CD4-positive, alpha-beta T cell treated with Interferon alpha-2 for 1 hour (primary cell): ENCODE measurements around the gene PPP3CB.
"Not testable (repeated sequence)": the region's sequence is repeated elsewhere in the genome, so short reads cannot be mapped to it uniquely, and the experiment has no call there.

Source experiments
- DNase-seq, 2 donors: peaks; one replicate each; pipeline ENCODE4 v3.0.0-alpha.2; 2020 to 2022

PPP3CB gene

GRCh38 chr10:73413528-73414229 is 82.1 kb downstream of the PPP3CB start, which contains the start of gene ANXA7:
ANXA7 (minus strand) TSS chr10:73414058; CDS start chr10:73400856, 13,202 bp downstream.
- DNase-seq, result peak; percentile 91 to 93

GRCh38 chr10:73413108-73413527 is 82.7 kb downstream of the PPP3CB start:
- DNase-seq, result peak; percentile 43 to 65

- DNase-seq, result no peak
Measured at GRCh38 chr10:73410897-73411296, 84.9 kb downstream of the PPP3CB start.

- no peak for DNase-seq
Measured at GRCh38 chr10:73408978-73409521, 86.8 kb downstream of the PPP3CB start.

GRCh38 chr10:73408061-73408460 is 87.8 kb downstream of the PPP3CB start:
- no peak for DNase-seq

GRCh38 chr10:73407495-73407894 is 88.3 kb downstream of the PPP3CB start:
- no peak for DNase-seq

GRCh38 chr10:73406846-73407245 is 89.0 kb downstream of the PPP3CB start:
- no peak for DNase-seq

- DNase-seq, result no peak
Measured at GRCh38 chr10:73405556-73405955, 90.3 kb downstream of the PPP3CB start.

- DNase-seq, result no peak
Measured at GRCh38 chr10:73404690-73405089, 91.1 kb downstream of the PPP3CB start.

- no peak for DNase-seq
Measured at GRCh38 chr10:73401636-73402035, 94.2 kb downstream of the PPP3CB start.

- no peak for DNase-seq
Measured at GRCh38 chr10:73399063-73399462, 96.8 kb downstream of the PPP3CB start.

GRCh38 chr10:73398024-73398423 is 97.8 kb downstream of the PPP3CB start:
- DNase-seq, result no peak

- not testable (repeated sequence) for DNase-seq
Measured at GRCh38 chr10:73394325-73394724, 101.5 kb downstream of the PPP3CB start.

- no peak for DNase-seq
Measured at GRCh38 chr10:73388228-73388627, 107.6 kb downstream of the PPP3CB start.

GRCh38 chr10:73386583-73386982 is 109.2 kb downstream of the PPP3CB start:
- no peak for DNase-seq
